Mesodermal cell (in vitro differentiated cells): Measurements from ENCODE around the gene KCNC1.

ENCODE experiments used
- H3K27ac ChIP-seq: 2 replicates; pipeline ENCODE4 v1.7.0; 2013; ENCODE audit warnings: mild to moderate bottlenecking, low read depth, low read length, moderate library complexity; ENCODE audit not compliant: severe bottlenecking
- H3K36me3 ChIP-seq: 2 replicates; pipeline ENCODE4 v1.7.1; 2013; ENCODE audit warnings: mild to moderate bottlenecking, low read length, moderate library complexity; ENCODE audit not compliant: control insufficient read depth, insufficient read depth
- H3K4me1 ChIP-seq: one replicate; pipeline ENCODE4 v1.7.1; 2013; ENCODE audit warnings: mild to moderate bottlenecking, low read length; ENCODE audit not compliant: insufficient read depth, control insufficient read depth, poor library complexity, severe bottlenecking
- H3K4me3 ChIP-seq: 2 replicates; pipeline ENCODE4 v1.7.0; 2013; ENCODE audit warnings: low read length, control low read depth, mild to moderate bottlenecking; ENCODE audit not compliant: insufficient read depth, poor library complexity, severe bottlenecking; ENCODE audit errors: extremely low read depth
- H3K9me3 ChIP-seq: 2 replicates; pipeline ENCODE4 v1.7.1; 2013; ENCODE audit warnings: mild to moderate bottlenecking, low read length, moderate library complexity; ENCODE audit not compliant: control insufficient read depth
- WGBS, 2 experiments: methylation state at CpG; one replicate each; pipeline ENCODE4 v1.1.5; 2013; ENCODE audit warnings: missing lambda C conversion rate in 2 of 2; ENCODE audit not compliant: insufficient coverage in 2 of 2; 5-methylcytosine and 5-hydroxymethylcytosine counted together

KCNC1 gene

DNA sequence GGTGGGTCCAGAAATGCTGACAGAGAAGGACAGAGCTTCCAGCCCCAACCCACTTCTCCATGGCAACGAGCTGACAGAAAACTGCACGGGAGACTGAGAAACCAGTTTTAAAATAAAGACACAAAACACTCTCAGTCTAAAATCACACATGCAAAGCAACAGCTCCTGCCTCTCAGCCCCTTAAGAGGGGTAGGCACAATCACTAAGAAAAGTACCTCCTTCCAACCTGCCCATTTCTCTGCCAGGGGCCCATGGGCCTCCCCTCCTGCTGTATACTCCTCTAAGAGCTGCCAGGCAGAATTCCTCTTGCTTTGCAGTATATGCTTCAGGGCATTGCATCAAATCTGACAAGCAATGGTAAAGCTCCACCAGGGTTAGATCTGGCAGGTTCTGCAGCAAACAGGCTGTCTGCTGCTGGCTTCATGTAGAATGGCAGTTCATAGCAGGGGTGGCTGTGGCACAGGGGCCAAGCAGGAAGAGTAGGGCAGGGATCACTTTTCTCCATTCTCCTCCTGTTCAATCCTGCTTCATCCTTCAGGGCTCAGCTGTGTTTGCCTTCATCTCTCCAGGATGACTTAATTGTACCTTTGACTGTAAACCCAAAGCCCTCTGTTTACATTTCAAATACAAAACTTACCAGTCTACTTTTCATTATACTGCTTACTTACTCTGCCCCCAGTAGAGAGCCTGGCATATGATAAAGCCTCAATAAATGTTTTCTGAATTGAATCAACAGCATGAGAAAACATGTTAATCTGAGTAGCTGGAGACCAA lies 77.7 kb downstream of the KCNC1 start:
- Histone ChIP-seq H3K36me3 (no peaks in the 10 kb centered on the region), H3K4me1 (peaks cover 18% of the 10 kb centered on the region), H3K9me3 (no peaks in the 10 kb centered on the region), H3K27ac (no peak overlapping the region), H3K4me3 (no peak overlapping the region)
- WGBS, 2 experiments, result 80% methylated on average over 1 of the region's 2 CpGs; no CpG with 5 or more reads in 1 of the 2 experiments

DNA sequence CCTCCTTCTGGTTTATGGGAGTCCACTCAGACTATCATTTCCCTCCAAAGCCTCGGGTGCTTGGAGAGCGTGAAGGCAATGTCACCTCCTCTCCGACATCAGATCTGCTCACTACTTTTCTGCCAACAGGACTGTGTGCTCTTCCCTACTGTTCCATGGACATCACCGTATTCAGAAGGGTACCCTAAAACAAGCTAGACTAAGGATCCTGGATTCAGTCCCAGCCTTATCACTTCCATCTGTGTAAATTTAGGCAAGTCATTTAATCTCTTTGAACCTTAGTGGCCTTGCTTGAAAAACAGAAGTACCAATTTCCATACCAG lies 78.2 kb downstream of the KCNC1 start:
- Histone ChIP-seq H3K27ac (no peak overlapping the region), H3K36me3 (no peaks in the 10 kb centered on the region), H3K9me3 (no peaks in the 10 kb centered on the region), H3K4me3 (no peak overlapping the region), H3K4me1 (peaks cover 18% of the 10 kb centered on the region)
- WGBS, 2 experiments, result 100% methylated on average over 4 of the region's 4 CpGs

DNA sequence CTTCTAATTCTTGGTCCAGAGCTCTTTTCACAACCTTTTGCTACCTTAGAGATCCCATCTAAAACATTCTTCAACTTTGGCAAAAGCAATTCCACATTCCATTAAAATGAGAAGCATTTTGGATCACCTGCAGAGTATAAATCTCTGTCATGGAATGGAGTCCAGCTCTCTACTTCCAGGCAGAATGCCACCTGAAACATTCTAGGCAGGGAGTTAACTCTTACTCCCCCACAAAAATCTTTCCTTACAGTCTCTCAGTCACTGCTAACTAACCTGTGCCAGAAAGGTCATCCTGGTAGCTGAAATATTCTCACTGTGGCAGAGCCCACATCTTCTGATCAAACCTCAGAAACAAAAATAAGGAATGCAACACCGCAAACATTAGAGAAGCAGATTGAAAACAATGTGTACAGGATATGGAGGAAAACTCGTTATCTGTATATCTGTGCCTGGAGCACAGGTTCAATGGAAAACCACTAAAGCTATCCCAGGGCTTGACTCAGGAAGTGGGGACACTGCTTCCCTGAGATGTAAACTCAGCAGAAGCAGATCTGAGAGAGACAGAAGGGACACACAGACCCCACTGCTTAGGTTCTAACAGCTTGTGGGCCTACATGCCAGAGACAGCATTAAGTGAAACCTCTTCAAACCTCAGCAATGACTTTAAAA lies 78.9 kb downstream of the KCNC1 start:
- Histone ChIP-seq H3K9me3 (no peaks in the 10 kb centered on the region), H3K4me3 (no peak overlapping the region), H3K4me1 (peaks cover 18% of the 10 kb centered on the region), H3K27ac (no peak overlapping the region), H3K36me3 (no peaks in the 10 kb centered on the region)
- 90 to 100% methylated on average over 2 of the region's 2 CpGs for WGBS, 2 experiments

DNA sequence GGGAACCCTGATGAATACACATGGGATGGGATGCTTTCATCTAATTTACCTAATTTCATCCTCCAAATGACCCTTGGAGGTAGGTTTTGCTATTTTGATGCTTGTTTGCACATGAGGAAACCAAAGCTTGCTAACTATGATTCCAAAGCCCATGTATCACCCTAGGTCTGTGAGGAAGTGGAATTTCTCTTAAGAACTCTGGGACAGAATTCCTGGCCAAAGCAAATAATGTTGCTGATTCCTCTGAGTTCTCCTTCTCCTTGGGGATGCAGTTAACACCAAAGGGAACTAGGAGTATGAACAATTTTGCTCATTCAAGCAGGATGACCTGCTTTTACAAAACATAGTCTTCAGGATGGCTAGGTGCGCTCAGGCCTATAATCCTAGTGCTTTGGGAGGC lies 80.0 kb downstream of the KCNC1 start:
- Histone ChIP-seq H3K4me1 (peaks cover 18% of the 10 kb centered on the region), H3K4me3 (no peak overlapping the region), H3K9me3 (no peaks in the 10 kb centered on the region), H3K36me3 (no peaks in the 10 kb centered on the region), H3K27ac (no peak overlapping the region)
- WGBS, 2 experiments, result no CpG with 5 or more reads among the region's 1 CpG

DNA sequence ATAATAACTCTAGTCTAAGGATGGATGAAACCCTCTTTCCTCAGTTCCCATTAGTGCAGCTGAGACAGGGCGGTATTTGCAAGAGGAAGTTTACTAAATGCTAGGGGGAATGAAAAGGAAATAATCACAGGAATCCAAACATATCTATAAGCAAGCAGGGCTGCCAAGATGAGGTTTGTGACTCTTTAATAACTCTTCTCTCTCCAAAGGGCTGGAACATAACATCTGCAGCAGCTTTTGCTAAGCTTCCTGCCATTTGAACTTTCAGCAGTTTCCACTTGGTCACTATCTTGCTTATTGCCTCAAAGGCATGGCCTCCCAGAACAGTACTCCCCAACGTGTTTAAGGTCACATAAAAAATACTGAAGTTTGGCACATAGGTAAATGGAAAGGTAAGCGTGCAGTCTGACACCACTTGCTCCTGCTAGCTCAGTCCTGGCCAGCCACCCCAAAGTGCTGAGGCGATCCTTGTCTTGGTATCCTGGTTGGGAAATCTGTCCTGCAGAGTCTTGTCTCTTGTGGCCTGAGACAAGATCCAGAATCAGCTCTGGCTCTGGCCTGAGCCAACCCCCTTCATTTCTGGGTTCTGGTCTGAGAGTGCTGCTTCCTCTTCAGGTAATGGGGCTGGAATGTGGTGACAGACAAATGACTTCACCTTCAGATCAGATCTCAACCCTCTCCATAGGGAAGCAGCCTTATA lies 81.8 kb downstream of the KCNC1 start:
- no peak overlapping the region for H3K4me3 ChIP-seq
- peaks cover 15% of the 10 kb centered on the region for H3K4me1 ChIP-seq
- WGBS, 2 experiments, result 44 to 100% methylated on average over 2 of the region's 4 CpGs
- no peak overlapping the region for H3K27ac ChIP-seq
- H3K9me3 ChIP-seq, result no peaks in the 10 kb centered on the region
- H3K36me3 ChIP-seq, result no peaks in the 10 kb centered on the region

DNA sequence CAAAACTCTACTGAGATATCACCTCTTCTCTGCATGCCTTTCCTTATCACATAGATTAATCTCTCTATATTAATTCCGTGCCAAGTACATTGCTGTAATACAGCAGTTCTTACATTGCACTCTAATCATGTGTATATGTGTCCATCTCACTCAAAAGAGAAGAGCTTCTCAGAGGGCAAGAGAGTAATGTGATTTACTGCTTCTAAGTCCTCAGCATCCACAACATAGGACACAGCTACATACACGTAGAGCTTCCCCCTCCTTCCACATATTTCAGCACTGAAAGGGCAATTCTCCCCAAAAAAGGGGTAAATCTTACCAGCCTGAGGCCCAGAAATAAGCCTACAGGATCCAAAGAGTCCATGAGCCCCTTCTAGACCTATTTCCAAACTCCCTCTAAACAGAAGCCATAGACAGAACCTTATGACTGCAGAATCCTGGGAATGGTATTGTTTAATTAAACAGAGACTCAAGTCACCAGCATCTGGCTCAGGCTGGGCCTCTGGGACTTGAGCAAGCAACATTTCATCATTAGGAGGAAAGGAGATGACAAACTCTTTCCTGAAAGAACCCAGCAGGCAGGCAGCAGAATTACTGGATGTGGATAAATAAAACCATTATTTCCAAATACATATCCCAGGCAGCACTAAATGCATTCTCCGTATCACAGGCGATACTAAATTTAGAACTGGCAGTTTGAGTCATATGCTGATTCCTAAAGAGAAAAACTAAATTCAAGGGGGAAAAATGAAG lies 87.2 kb downstream of the KCNC1 start:
- H3K9me3 ChIP-seq, result no peaks in the 10 kb centered on the region
- 88 to 100% methylated on average over 1 of the region's 4 CpGs for WGBS, 2 experiments
- H3K27ac ChIP-seq, result no peak overlapping the region
- no peak overlapping the region for H3K4me3 ChIP-seq
- no peaks in the 10 kb centered on the region for H3K36me3 ChIP-seq
- H3K4me1 ChIP-seq, result no peaks in the 10 kb centered on the region

DNA sequence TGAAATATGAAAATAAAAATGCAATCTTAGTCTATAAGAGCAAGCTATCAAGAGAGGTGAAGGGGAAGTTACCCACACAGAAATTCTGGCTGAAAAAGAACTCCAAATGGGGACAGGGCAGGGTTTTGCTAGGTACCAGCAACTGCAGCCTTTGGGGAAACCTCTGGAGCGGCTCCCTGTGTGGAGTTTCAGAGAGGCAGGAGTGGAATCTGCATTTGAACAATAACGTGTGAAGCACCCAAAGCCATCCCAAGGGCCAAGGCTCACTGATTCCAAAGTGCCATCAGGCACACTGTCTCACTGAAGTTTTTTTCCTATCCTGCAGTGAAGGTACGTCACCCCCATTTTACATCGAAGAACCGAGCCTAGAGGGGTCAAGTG lies 87.8 kb downstream of the KCNC1 start:
- no peak overlapping the region for H3K4me3 ChIP-seq
- H3K36me3 ChIP-seq, result no peaks in the 10 kb centered on the region
- no peak overlapping the region for H3K27ac ChIP-seq

DNA sequence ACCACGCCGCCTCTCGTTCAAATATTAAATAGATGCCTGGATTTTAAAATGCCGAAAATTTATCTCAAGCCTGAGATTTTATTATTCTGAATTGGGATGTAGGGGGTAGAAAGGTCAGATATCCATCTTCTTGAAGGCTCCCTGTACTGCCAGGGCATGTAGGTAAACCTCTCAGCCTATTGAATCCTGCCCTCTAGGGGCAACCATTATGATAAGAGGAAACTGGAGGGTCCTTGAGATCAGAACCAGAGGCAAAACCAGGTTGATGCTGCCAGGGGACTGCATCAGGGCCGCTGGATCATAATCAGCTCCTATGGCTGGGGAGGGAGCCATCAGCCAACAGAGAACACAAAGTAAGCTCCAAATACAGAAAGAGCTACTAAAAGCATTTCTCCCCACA lies 92.4 kb downstream of the KCNC1 start:
- 83 to 84% methylated on average over 1 to 5 of the region's 5 CpGs for WGBS, 2 experiments
- H3K9me3 ChIP-seq, result no peaks in the 10 kb centered on the region

More for the DNA sequence above, 87.8 kb downstream of the KCNC1 start:
- WGBS, 2 experiments, result 57 to 66% methylated on average over 2 to 3 of the region's 5 CpGs
- no peaks in the 10 kb centered on the region for H3K9me3 ChIP-seq
- H3K4me1 ChIP-seq, result no peaks in the 10 kb centered on the region

DNA sequence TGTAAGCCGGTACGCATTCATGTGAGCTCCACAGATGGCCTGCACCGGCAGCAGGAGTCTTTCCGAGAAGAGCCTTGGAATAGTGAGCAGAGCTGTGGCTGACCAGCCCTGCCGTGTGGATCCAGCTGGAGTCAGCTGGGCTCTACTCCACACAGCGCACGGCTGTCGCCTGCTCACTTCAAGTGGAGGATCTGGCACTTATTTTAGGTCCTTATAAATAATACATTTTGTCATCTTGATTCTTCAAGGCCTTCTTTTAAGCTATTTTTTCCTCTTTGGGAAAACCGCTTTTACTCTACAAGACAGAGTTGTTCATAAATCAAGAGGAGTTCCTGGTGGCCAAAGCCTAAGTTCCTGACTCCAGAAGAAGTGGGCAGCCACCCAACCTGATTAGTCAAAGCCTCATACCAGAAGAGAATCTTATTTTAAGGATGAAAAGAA lies 93.8 kb downstream of the KCNC1 start:
- H3K4me3 ChIP-seq, result no peak overlapping the region
- H3K4me1 ChIP-seq, result no peaks in the 10 kb centered on the region
- H3K36me3 ChIP-seq, result no peaks in the 10 kb centered on the region
- WGBS, 2 experiments, result 92% methylated on average over 3 to 9 of the region's 9 CpGs
- H3K9me3 ChIP-seq, result no peaks in the 10 kb centered on the region
- H3K27ac ChIP-seq, result no peak overlapping the region

More for the DNA sequence above, 92.4 kb downstream of the KCNC1 start:
- no peaks in the 10 kb centered on the region for H3K36me3 ChIP-seq
- H3K27ac ChIP-seq, result no peak overlapping the region
- H3K4me1 ChIP-seq, result no peaks in the 10 kb centered on the region
- H3K4me3 ChIP-seq, result no peak overlapping the region

DNA sequence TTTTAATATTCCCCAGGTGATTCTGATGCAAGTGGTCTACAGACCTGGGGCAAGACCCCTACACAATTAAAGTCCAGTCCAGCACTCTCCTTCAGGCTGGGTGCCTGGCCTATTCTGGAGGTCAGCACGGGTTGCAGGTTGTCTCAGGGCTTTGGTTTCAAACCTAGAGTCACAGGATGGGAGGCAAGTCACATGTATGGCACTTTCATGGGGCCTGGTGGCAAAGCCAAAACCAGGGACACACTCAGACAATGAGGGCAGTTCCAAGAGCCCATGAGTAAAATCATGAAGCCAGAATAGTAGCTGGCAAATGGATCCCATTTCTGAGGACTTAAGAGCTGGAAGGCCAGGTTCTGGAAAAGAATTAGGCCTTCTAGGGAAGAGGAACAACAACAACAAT lies 96.6 kb downstream of the KCNC1 start:
- Histone ChIP-seq H3K4me3 (no peak overlapping the region), H3K36me3 (no peaks in the 10 kb centered on the region), H3K27ac (no peak overlapping the region), H3K9me3 (no peaks in the 10 kb centered on the region), H3K4me1 (no peaks in the 10 kb centered on the region)
- 64 to 91% methylated on average over 1 of the region's 1 CpG for whole genome bisulfite sequencing, 2 experiments
